ENCODE measurements around the gene RARRES1. TPM values are rescaled to one million over a fixed set of nuclear protein-coding genes. Genes with fewer than 3 reads are reported as not detected.

RARRES1 gene
- total and polyA plus RNA-seq, 5 donors from 2014 or later: not detected

DNA sequence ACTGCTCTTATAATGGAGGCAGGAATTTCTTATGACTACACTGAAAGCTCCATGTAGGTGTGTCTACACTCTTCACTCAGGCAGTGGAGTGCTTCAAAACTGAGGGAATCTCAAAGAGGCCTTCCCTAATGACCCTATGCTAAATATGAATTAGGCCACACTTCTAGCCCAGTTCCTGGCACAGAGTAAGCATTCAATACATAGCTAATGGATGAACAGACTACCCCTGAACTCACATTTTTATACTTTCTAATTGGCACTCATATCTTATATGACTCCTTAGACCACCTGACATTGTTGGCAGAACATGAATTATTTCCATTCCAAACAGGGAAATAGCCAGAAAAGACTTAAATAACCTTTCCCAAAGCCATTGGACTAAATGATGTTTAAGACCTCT is 3.4 kb downstream of the RARRES1 start:
- peaks cover 1% of the 10 kb centered on the region for H3K36me3 Mint-ChIP-seq
- peaks cover 6 to 33% (median 18%) of the 10 kb centered on the region in 4 donors for H3K4me1 Mint-ChIP-seq
- peaks cover 14% of the 10 kb centered on the region for H3K4me1 ChIP-seq (ENCODE audit: control insufficient read depth, insufficient read depth, low read length, poor library complexity, severe bottlenecking)
- no peak for ATAC-seq (ENCODE audit: low read depth in 2 of 2)
- no peaks in the 10 kb centered on the region for H3K36me3 ChIP-seq (ENCODE audit: control insufficient read depth, insufficient read depth, low read length)
- H3K27me3 ChIP-seq (ENCODE audit: control insufficient read depth, insufficient read depth, low read length): no peaks in the 10 kb centered on the region
- no peaks in the 10 kb centered on the region for H3K9me3 ChIP-seq (ENCODE audit: control insufficient read depth in 2 of 2, low read length in 2 of 2)
- peak overlapping the region in 1 of 4 donors; percentile 29 for H3K4me3 Mint-ChIP-seq
- H3K27ac Mint-ChIP-seq: no peak overlapping the region
- H3K9me3 Mint-ChIP-seq: peaks cover 0 to under 1% (median 0%) of the 10 kb centered on the region in 7 donors
- DNase-seq: no peak
- H3K27me3 Mint-ChIP-seq: peaks cover 7% of the 10 kb centered on the region
- no peak overlapping the region for H3K27ac ChIP-seq (ENCODE audit: insufficient read depth, low read length, poor library complexity, severe bottlenecking)
- no peak overlapping the region for H3K4me3 ChIP-seq (ENCODE audit: low read depth, low read length)

DNA sequence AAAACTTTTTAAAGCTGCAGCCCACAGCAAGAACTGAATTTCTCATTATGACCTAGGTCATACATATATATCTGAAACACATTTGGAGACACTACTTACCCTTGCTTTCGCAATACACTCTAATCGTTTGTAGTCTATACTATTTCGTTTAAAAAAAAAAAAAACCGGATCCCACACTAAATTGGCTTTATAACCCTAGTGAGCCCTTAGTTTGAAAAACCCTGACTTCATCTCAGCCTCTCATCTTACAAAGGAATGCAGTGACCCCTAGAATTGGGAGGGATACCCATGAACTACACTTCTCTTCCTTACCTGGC is 4.2 kb downstream of the RARRES1 start:
- Histone ChIP-seq H3K4me3 (ENCODE audit: low read depth, low read length) (peak overlapping the region; percentile 73), H3K27me3 (ENCODE audit: control insufficient read depth, insufficient read depth, low read length) (no peaks in the 10 kb centered on the region), H3K4me1 (ENCODE audit: control insufficient read depth, insufficient read depth, low read length, poor library complexity, severe bottlenecking) (peaks cover 18% of the 10 kb centered on the region), H3K27ac (ENCODE audit: insufficient read depth, low read length, poor library complexity, severe bottlenecking) (no peak overlapping the region), H3K9me3 (ENCODE audit: control insufficient read depth in 2 of 2, low read length in 2 of 2) (no peaks in the 10 kb centered on the region), H3K36me3 (ENCODE audit: control insufficient read depth, insufficient read depth, low read length) (no peaks in the 10 kb centered on the region)
- no peak for DNase-seq
- Mint-ChIP-seq H3K36me3 (peaks cover 1% of the 10 kb centered on the region), H3K27ac (peak overlapping the region; percentile 57 to 91 (median 89)), H3K9me3 (peaks cover 0 to 1% (median 0%) of the 10 kb centered on the region in 7 donors), H3K27me3 (peaks cover 4% of the 10 kb centered on the region), H3K4me1 (peaks cover 13 to 39% (median 23%) of the 10 kb centered on the region in 4 donors), H3K4me3 (peak overlapping the region; percentile 30 to 72 (median 58))
- ATAC-seq (ENCODE audit: low read depth in 2 of 2): no peak

DNA sequence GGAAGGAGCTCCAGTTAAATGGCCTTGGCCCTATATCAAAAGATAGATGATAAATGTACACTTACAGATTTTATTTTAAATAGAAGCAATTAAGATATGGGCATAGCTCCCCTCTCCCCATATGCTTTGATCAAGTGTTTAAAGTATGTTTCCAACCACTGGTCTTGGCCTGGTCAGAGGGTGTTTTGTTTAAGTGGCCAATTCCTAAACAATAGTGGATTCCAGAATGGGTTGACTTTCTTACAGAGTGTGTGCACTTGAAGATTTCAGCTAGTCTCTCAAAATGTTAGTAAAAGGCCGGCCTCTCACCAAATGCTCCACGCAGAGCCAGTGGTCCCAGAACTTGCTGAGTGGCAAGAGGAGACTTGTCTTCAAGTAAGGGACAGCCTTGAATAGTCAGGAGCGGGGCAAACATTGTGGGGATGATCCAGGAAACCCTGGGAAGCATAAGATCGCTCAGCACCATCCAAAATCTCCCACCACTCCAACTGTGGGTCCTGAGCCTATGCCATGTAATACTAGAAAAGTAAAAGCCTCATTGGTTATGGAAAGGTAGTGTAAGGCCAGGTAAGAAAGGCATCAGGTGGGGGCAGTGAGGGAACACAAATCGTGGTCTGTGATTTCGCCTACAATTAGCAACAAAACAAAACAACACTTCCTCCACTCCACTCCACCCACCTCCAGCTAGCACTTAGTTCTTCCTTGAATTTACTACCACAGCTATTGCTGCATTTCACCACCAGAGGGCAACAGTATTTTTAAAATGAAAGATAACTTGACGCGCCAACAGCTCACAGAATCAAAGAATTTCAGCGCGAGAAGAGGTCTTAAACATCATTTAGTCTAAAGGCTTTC is 4.8 kb downstream of the RARRES1 start:
- Mint-ChIP-seq H3K27ac (peak overlapping the region; percentile 57 to 91 (median 89)), H3K9me3 (peaks cover 0 to 1% (median 0%) of the 10 kb centered on the region in 7 donors), H3K4me1 (peaks cover 15 to 45% (median 27%) of the 10 kb centered on the region in 4 donors), H3K4me3 (peak overlapping the region; percentile 30 to 72 (median 58)), H3K36me3 (peaks cover 4% of the 10 kb centered on the region), H3K27me3 (peaks cover 4% of the 10 kb centered on the region)
- no peaks in the 10 kb centered on the region for H3K27me3 ChIP-seq (ENCODE audit: control insufficient read depth, insufficient read depth, low read length)
- ATAC-seq (ENCODE audit: low read depth in 2 of 2) (peak; percentile 52 to 64), DNase-seq (peak; percentile 26 to 80 (median 66))
- H3K4me3 ChIP-seq (ENCODE audit: low read depth, low read length): peak overlapping the region; percentile 73
- H3K9me3 ChIP-seq (ENCODE audit: control insufficient read depth in 2 of 2, low read length in 2 of 2): no peaks in the 10 kb centered on the region
- H3K27ac ChIP-seq (ENCODE audit: insufficient read depth, low read length, poor library complexity, severe bottlenecking): no peak overlapping the region
- no peaks in the 10 kb centered on the region for H3K36me3 ChIP-seq (ENCODE audit: control insufficient read depth, insufficient read depth, low read length)
- peaks cover 23% of the 10 kb centered on the region for H3K4me1 ChIP-seq (ENCODE audit: control insufficient read depth, insufficient read depth, low read length, poor library complexity, severe bottlenecking)

DNA sequence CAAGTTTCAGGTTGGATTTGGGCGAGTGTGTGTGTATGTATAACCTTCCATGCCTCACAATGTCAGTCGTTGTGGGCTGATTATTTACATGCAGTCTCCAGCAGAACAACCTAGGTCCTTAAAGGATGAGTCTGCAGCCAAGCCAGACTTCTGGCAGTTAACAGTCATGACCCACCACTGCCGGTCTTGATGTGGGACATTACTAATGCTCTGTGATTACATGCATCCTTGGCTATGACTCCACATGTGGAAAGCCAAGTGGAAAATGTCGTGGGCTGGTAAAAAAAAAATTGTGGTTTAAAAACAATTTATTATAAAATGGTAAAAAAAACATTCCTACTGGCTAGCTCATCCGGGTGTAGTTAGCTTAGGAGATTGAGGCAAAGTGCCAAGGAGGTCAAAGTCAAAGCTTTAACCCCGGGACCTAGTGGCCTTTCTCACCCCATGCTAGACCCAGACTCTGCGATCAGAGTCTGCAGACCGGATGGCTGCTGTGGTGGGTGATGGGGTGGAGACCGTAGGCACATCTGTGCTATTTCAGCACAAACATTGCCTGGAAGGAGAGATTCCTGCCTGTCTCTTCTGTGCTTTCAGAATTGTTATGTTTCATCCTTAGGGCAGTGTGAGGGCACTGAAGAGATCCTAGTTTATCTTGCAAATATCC is 6.8 kb downstream of the RARRES1 start:
- peaks cover 23% of the 10 kb centered on the region for H3K4me1 ChIP-seq (ENCODE audit: control insufficient read depth, insufficient read depth, low read length, poor library complexity, severe bottlenecking)
- H3K36me3 ChIP-seq (ENCODE audit: control insufficient read depth, insufficient read depth, low read length): no peaks in the 10 kb centered on the region
- H3K27ac Mint-ChIP-seq: peak overlapping the region; percentile 89 to 97 (median 89)
- peaks cover 21 to 57% (median 36%) of the 10 kb centered on the region in 4 donors for H3K4me1 Mint-ChIP-seq
- peaks cover 0 to 1% (median 0%) of the 10 kb centered on the region in 7 donors for H3K9me3 Mint-ChIP-seq
- peaks cover 4% of the 10 kb centered on the region for H3K27me3 Mint-ChIP-seq
- no peak overlapping the region for H3K27ac ChIP-seq (ENCODE audit: insufficient read depth, low read length, poor library complexity, severe bottlenecking)
- ATAC-seq (ENCODE audit: low read depth in 2 of 2) (no peak), DNase-seq (no peak)
- peaks cover 10% of the 10 kb centered on the region for H3K36me3 Mint-ChIP-seq
- H3K4me3 ChIP-seq (ENCODE audit: low read depth, low read length): no peak overlapping the region
- no peak overlapping the region for H3K4me3 Mint-ChIP-seq
- no peaks in the 10 kb centered on the region for H3K9me3 ChIP-seq (ENCODE audit: control insufficient read depth in 2 of 2, low read length in 2 of 2)
- H3K27me3 ChIP-seq (ENCODE audit: control insufficient read depth, insufficient read depth, low read length): no peaks in the 10 kb centered on the region

DNA sequence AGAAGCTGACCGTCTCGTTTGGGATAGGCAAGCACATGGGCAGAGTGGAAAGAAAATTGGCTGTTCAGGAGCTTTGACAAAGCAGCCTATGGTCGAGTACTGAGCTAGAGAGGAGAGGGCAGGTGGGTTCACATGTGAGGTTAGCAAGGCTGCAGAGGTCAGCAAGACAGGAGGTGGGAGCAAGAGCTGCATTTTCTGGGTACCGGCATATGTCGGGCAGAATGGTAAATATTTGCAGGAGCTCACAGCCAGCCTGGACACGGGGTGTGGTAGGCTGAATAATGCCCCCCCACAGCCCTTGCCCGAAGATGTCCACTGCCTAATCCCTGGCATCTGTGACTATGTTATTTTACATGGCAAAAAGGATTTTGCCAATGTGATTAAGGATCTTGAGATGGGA is 8.3 kb downstream of the RARRES1 start:
- Mint-ChIP-seq H3K4me1 (peaks cover 21 to 65% (median 35%) of the 10 kb centered on the region in 4 donors), H3K27me3 (peaks cover 4% of the 10 kb centered on the region), H3K36me3 (peaks cover 17% of the 10 kb centered on the region), H3K27ac (peak overlapping the region in 2 of 3 donors; percentile 89 to 97), H3K9me3 (peaks cover 0 to 1% (median 0%) of the 10 kb centered on the region in 7 donors), H3K4me3 (no peak overlapping the region)
- no peak overlapping the region for H3K27ac ChIP-seq (ENCODE audit: insufficient read depth, low read length, poor library complexity, severe bottlenecking)
- H3K36me3 ChIP-seq (ENCODE audit: control insufficient read depth, insufficient read depth, low read length): no peaks in the 10 kb centered on the region
- H3K4me1 ChIP-seq (ENCODE audit: control insufficient read depth, insufficient read depth, low read length, poor library complexity, severe bottlenecking): peaks cover 23% of the 10 kb centered on the region
- ATAC-seq (ENCODE audit: low read depth in 2 of 2) (no peak), DNase-seq (no peak)
- H3K27me3 ChIP-seq (ENCODE audit: control insufficient read depth, insufficient read depth, low read length): no peaks in the 10 kb centered on the region
- no peaks in the 10 kb centered on the region for H3K9me3 ChIP-seq (ENCODE audit: control insufficient read depth in 2 of 2, low read length in 2 of 2)
- no peak overlapping the region for H3K4me3 ChIP-seq (ENCODE audit: low read depth, low read length)

DNA sequence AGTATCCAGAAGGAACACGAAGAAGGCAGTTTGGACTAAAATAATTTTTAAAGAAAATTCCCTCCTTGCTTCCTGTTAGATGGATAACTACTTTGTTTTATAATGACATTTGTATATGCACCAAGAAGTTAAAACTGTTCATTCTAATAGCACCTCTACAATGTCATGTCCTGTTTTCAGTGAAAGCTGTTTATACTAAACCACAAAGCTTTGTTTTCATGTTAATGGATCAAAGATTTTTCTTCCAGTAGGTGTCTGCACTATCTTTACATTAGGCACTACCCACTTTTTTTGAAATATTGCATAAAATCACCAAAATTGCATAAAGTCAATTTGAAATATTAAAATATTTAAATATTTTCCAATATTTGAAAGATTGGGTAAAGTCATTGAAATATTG is 10.1 kb downstream of the RARRES1 start:
- Mint-ChIP-seq H3K36me3 (peaks cover 23% of the 10 kb centered on the region), H3K27ac (peak overlapping the region in 2 of 3 donors; percentile 43 to 93), H3K4me1 (peaks cover 15 to 55% (median 28%) of the 10 kb centered on the region in 4 donors), H3K27me3 (no peaks in the 10 kb centered on the region), H3K4me3 (peak overlapping the region in 1 of 4 donors; percentile 35), H3K9me3 (peaks cover 0 to 1% (median 0%) of the 10 kb centered on the region in 7 donors)
- H3K36me3 ChIP-seq (ENCODE audit: control insufficient read depth, insufficient read depth, low read length): no peaks in the 10 kb centered on the region
- peaks cover 15% of the 10 kb centered on the region for H3K4me1 ChIP-seq (ENCODE audit: control insufficient read depth, insufficient read depth, low read length, poor library complexity, severe bottlenecking)
- peak overlapping the region; percentile 9 for H3K27ac ChIP-seq (ENCODE audit: insufficient read depth, low read length, poor library complexity, severe bottlenecking)
- no peak overlapping the region for H3K4me3 ChIP-seq (ENCODE audit: low read depth, low read length)
- no peaks in the 10 kb centered on the region for H3K9me3 ChIP-seq (ENCODE audit: control insufficient read depth in 2 of 2, low read length in 2 of 2)
- peak in 1 of 3 donors; percentile 9 for DNase-seq
- peak in 1 of 2 donors; percentile 22 for ATAC-seq (ENCODE audit: low read depth in 2 of 2)
- no peaks in the 10 kb centered on the region for H3K27me3 ChIP-seq (ENCODE audit: control insufficient read depth, insufficient read depth, low read length)

DNA sequence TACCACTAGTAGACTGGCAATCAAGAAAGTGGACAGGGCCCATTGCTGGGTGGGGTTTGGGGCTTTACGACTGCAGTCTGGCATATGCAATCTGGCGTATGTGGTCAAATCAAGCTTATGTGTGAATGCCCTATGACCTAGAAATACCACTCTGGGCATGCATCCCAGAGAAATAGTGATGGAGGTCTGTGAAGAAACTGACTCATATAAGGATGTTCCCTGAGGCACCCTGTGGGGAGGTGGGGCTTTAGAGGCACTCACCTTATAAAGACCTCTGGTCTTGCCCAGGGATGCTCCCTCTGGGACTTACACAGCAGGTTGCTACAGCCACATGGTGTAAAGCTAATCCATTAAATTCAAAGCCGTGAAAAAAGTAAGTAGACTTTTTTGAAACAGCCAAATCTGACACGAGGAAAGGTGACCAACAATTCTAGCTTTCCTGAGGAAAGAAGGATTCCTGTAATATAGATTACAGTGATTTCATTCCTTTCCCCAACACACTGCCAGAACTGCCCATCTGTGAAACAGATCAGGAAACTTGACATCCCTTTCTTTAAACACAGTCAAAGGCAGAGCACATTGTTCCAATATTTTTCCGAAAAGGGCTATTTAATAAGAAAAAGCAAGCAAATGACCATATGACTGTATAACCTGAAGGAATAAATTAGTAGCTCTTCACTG is 13.6 kb downstream of the RARRES1 start:
- H3K27me3 Mint-ChIP-seq: no peaks in the 10 kb centered on the region
- Histone ChIP-seq H3K27ac (ENCODE audit: insufficient read depth, low read length, poor library complexity, severe bottlenecking) (no peak overlapping the region), H3K27me3 (ENCODE audit: control insufficient read depth, insufficient read depth, low read length) (no peaks in the 10 kb centered on the region), H3K4me1 (ENCODE audit: control insufficient read depth, insufficient read depth, low read length, poor library complexity, severe bottlenecking) (peaks cover 15% of the 10 kb centered on the region), H3K36me3 (ENCODE audit: control insufficient read depth, insufficient read depth, low read length) (no peaks in the 10 kb centered on the region), H3K4me3 (ENCODE audit: low read depth, low read length) (no peak overlapping the region), H3K9me3 (ENCODE audit: control insufficient read depth in 2 of 2, low read length in 2 of 2) (no peaks in the 10 kb centered on the region)
- H3K27ac Mint-ChIP-seq: peak overlapping the region in 1 of 3 donors; percentile 15
- ATAC-seq (ENCODE audit: low read depth in 2 of 2): no peak
- DNase-seq: no peak
- no peaks in the 10 kb centered on the region for H3K9me3 Mint-ChIP-seq
- peaks cover 14 to 45% (median 23%) of the 10 kb centered on the region in 4 donors for H3K4me1 Mint-ChIP-seq
- H3K36me3 Mint-ChIP-seq: peaks cover 29% of the 10 kb centered on the region
- no peak overlapping the region for H3K4me3 Mint-ChIP-seq

All from CD4-positive, CD25-positive, alpha-beta regulatory T cell (primary cell).